HG03571 (cell line): ENCODE data around the gene LTBP2.

Experiments used
- ATAC-seq: cut with Tn5 transposase; IDR thresholded peaks from one replicate; pipeline ENCODE4 v1.9.1; 2021; ENCODE audit not compliant: unreplicated experiment

LTBP2 gene

GRCh38 chr14:74593241-74593953 is 18.6 kb downstream of the LTBP2 start:
- ATAC-seq: no peak

GRCh38 chr14:74592476-74593201 is 19.4 kb downstream of the LTBP2 start:
- no peak for ATAC-seq

GRCh38 chr14:74591899-74592298 is 20.1 kb downstream of the LTBP2 start:
- no peak for ATAC-seq

- ATAC-seq: no peak
Observed at GRCh38 chr14:74591394-74591793, 20.6 kb downstream of the LTBP2 start.

GRCh38 chr14:74589291-74589879 is 22.7 kb downstream of the LTBP2 start:
- ATAC-seq: no peak

- ATAC-seq: no peak
Observed at GRCh38 chr14:74587363-74587707, 24.7 kb downstream of the LTBP2 start.

- no peak for ATAC-seq
Observed at GRCh38 chr14:74586681-74587362, 25.2 kb downstream of the LTBP2 start.

GRCh38 chr14:74585406-74586335 is 26.4 kb downstream of the LTBP2 start:
- ATAC-seq: no peak

GRCh38 chr14:74584951-74585350 is 27.1 kb downstream of the LTBP2 start:
- ATAC-seq: no peak

- no peak for ATAC-seq
Observed at GRCh38 chr14:74583689-74584434, 28.2 kb downstream of the LTBP2 start.

GRCh38 chr14:74582910-74583581 is 29.0 kb downstream of the LTBP2 start:
- ATAC-seq: no peak

GRCh38 chr14:74580275-74580672 is 31.8 kb downstream of the LTBP2 start:
- no peak for ATAC-seq

- no peak for ATAC-seq
Observed at GRCh38 chr14:74579447-74580274, 32.4 kb downstream of the LTBP2 start.

- no peak for ATAC-seq
Observed at GRCh38 chr14:74578479-74578878, 33.6 kb downstream of the LTBP2 start.

- no peak for ATAC-seq
Observed at GRCh38 chr14:74577948-74578275, 34.1 kb downstream of the LTBP2 start.

GRCh38 chr14:74577247-74577947 is 34.6 kb downstream of the LTBP2 start:
- ATAC-seq: no peak

- no peak for ATAC-seq
Observed at GRCh38 chr14:74575936-74576335, 36.1 kb downstream of the LTBP2 start.

- no peak for ATAC-seq
Observed at GRCh38 chr14:74575507-74575906, 36.5 kb downstream of the LTBP2 start.
